Right lobe of liver (tissue), 4 donors: Measurements from ENCODE around the gene OLA1.

Experiments
- POLR2A ChIP-seq: fragments of 450-650 bp; IDR thresholded peaks from one replicate; pipeline ENCODE4 v1.6.1; 2017; ENCODE audit warnings: antibody characterized with exemption, mild to moderate bottlenecking
- TF ChIP-seq, protein P1 (sequence below), 4 donors: fragments of 200-600 bp in 3 of 4; fragments of 450-650 bp in 1 of 4; IDR thresholded peaks; one replicate each; pipeline versions ENCODE4 v1.5.1 to v1.8.0; 2016 to 2022; ENCODE audit warnings: antibody characterized with exemption in 4 of 4, mild to moderate bottlenecking in 2 of 4
- donor health status: DM: no; HTN: no; CAD: no.
- donor health status: DM: no; HTN: no; CAD: no.
- donor health status: DM: no; HTN: yes; CAD: no.

DNA sequence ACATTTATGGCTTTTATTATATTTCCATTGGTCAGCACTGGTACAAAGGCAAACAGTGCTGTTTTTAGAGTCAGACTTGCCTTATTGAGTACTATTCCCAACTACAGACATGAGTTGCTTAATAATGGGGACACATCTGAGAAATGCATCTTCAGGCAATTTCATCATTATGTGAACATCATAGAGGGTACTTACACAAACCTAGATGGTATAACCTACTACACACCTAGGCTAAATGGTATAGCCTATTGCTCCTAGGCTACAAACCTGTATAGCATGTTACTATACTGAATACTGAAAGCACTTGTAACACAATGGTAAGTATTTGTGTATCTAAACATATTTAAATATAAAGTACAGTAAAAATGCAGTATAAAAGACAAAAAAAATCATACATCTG lies 36.4 kb downstream of the OLA1 start:
- TF ChIP-seq, protein P1, sequence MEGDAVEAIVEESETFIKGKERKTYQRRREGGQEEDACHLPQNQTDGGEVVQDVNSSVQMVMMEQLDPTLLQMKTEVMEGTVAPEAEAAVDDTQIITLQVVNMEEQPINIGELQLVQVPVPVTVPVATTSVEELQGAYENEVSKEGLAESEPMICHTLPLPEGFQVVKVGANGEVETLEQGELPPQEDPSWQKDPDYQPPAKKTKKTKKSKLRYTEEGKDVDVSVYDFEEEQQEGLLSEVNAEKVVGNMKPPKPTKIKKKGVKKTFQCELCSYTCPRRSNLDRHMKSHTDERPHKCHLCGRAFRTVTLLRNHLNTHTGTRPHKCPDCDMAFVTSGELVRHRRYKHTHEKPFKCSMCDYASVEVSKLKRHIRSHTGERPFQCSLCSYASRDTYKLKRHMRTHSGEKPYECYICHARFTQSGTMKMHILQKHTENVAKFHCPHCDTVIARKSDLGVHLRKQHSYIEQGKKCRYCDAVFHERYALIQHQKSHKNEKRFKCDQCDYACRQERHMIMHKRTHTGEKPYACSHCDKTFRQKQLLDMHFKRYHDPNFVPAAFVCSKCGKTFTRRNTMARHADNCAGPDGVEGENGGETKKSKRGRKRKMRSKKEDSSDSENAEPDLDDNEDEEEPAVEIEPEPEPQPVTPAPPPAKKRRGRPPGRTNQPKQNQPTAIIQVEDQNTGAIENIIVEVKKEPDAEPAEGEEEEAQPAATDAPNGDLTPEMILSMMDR (IDR thresholded peaks at IDR 0.05) = no peak
- no peak for TF ChIP-seq POLR2A
